ENCODE data around the gene AAGAB.

AAGAB gene

GRCh38 chr15:67219288-67219687, 35.2 kb downstream of the AAGAB start:
- H3K27ac ChIP-seq: no peak overlapping the region
- no peak for DNase-seq (ENCODE audit: low spot score)
- no peak for TF ChIP-seq CTCF (IDR thresholded peaks at IDR 0.05)
- no peak overlapping the region for H3K4me3 ChIP-seq

GRCh38 chr15:67218428-67218827, 36.0 kb downstream of the AAGAB start:
- H3K27ac ChIP-seq: no peak overlapping the region
- DNase-seq (ENCODE audit: low spot score): no peak
- no peak for TF ChIP-seq CTCF (IDR thresholded peaks at IDR 0.05)
- no peak overlapping the region for H3K4me3 ChIP-seq

- no peak for TF ChIP-seq CTCF (IDR thresholded peaks at IDR 0.05)
- Histone ChIP-seq H3K4me3 (no peak overlapping the region), H3K27ac (no peak overlapping the region)
- DNase-seq (ENCODE audit: low spot score): no peak
Measured at GRCh38 chr15:67216859-67217258, 37.6 kb downstream of the AAGAB start.

GRCh38 chr15:67215102-67215501, 39.4 kb downstream of the AAGAB start:
- TF ChIP-seq CTCF (IDR thresholded peaks at IDR 0.05): no peak
- H3K4me3 ChIP-seq: no peak overlapping the region

GRCh38 chr15:67212684-67213367, 41.6 kb downstream of the AAGAB start:
- no peak overlapping the region for H3K4me3 ChIP-seq
- TF ChIP-seq CTCF (IDR thresholded peaks at IDR 0.05): no peak
- H3K27ac ChIP-seq: no peak overlapping the region
- no peak for DNase-seq (ENCODE audit: low spot score)

More at GRCh38 chr15:67215102-67215501, 39.4 kb downstream of the AAGAB start:
- H3K27ac ChIP-seq: no peak overlapping the region
- no peak for DNase-seq (ENCODE audit: low spot score)

- Histone ChIP-seq H3K27ac (no peak overlapping the region), H3K4me3 (no peak overlapping the region)
- no peak for TF ChIP-seq CTCF (IDR thresholded peaks at IDR 0.05)
- no peak for DNase-seq (ENCODE audit: low spot score)
Measured at GRCh38 chr15:67210555-67211168, 43.8 kb downstream of the AAGAB start.

GRCh38 chr15:67208396-67208795, 46.1 kb downstream of the AAGAB start:
- no peak for TF ChIP-seq CTCF (IDR thresholded peaks at IDR 0.05)
- H3K27ac ChIP-seq: no peak overlapping the region
- H3K4me3 ChIP-seq: no peak overlapping the region
- no peak for DNase-seq (ENCODE audit: low spot score)

Data from coronary artery (tissue), 2 donors.